HG02852 (cell line): Measurements from ENCODE around the gene TFAP2E.
A peak's percentile ranks its signal among the peaks of the same experiment; 100 is the strongest.

Experiments
- ATAC-seq: cut with Tn5 transposase; IDR thresholded peaks from one replicate; pipeline ENCODE4 v1.9.1; 2021; ENCODE audit warnings: mild to moderate bottlenecking, moderate library complexity; ENCODE audit not compliant: unreplicated experiment

TFAP2E gene

GRCh38 chr1:35556484-35557117 lies 16.5 kb upstream of the TFAP2E start:
- ATAC-seq, result no peak

- peak; percentile 79 for ATAC-seq
Observed at GRCh38 chr1:35557118-35557610, 15.9 kb upstream of the TFAP2E start, which contains the start of gene KIAA0319L. Gene KIAA0319L (minus strand): TSS chr1:35557403. CDS start chr1:35554491, 2,912 bp downstream.

GRCh38 chr1:35557611-35558373 lies 15.3 kb upstream of the TFAP2E start, which contains the start of gene NCDN:
Gene NCDN (plus strand): TSS chr1:35557799. CDS start chr1:35558191, 392 bp downstream.
- ATAC-seq, result peak; percentile 83

- no peak for ATAC-seq
Observed at GRCh38 chr1:35558374-35559316, 14.5 kb upstream of the TFAP2E start.

- ATAC-seq, result no peak
Observed at GRCh38 chr1:35559317-35559944, 13.7 kb upstream of the TFAP2E start.

- no peak for ATAC-seq
Observed at GRCh38 chr1:35560256-35561225, 12.6 kb upstream of the TFAP2E start.

GRCh38 chr1:35561297-35561971 lies 11.7 kb upstream of the TFAP2E start:
- ATAC-seq, result no peak

GRCh38 chr1:35561972-35562680 lies 11.0 kb upstream of the TFAP2E start:
- no peak for ATAC-seq

- no peak for ATAC-seq
Observed at GRCh38 chr1:35563166-35563565, 9.9 kb upstream of the TFAP2E start.

GRCh38 chr1:35564037-35564883 lies 8.9 kb upstream of the TFAP2E start:
- ATAC-seq, result no peak

- ATAC-seq, result no peak
Observed at GRCh38 chr1:35564884-35565741, 8.0 kb upstream of the TFAP2E start.

GRCh38 chr1:35565742-35566133 lies 7.4 kb upstream of the TFAP2E start:
- ATAC-seq, result no peak

- no peak for ATAC-seq
Observed at GRCh38 chr1:35567947-35568558, 5.1 kb upstream of the TFAP2E start.

GRCh38 chr1:35568975-35569395 lies 4.1 kb upstream of the TFAP2E start:
- no peak for ATAC-seq

- ATAC-seq, result no peak
Observed at GRCh38 chr1:35569936-35570335, 3.2 kb upstream of the TFAP2E start.

GRCh38 chr1:35570589-35571137 lies 2.5 kb upstream of the TFAP2E start:
- no peak for ATAC-seq
